Vagina (tissue), 2 donors: ENCODE measurements around the gene PLA2G4A.

Source experiments
- CTCF ChIP-seq, 3 experiments: fragments of 450-650 bp in 2 of 3; fragments of 200-600 bp in 1 of 3; sonication (generic) in 1 of 3; IDR thresholded peaks; one replicate each; pipeline ENCODE4 v1.5.1; 2017 to 2019; ENCODE audit warnings: antibody characterized with exemption in 3 of 3, mild to moderate bottlenecking in 2 of 3, moderate library complexity in 2 of 3
- POLR2A ChIP-seq, 2 donors: fragments of 450-650 bp; IDR thresholded peaks; one replicate each; pipeline ENCODE4 v1.6.1; 2017; ENCODE audit warnings: antibody characterized with exemption in 2 of 2, mild to moderate bottlenecking in 2 of 2, moderate library complexity in 2 of 2
- POLR2AphosphoS5 ChIP-seq, 2 donors: sonication (generic); formaldehyde crosslinking; IDR thresholded peaks; one replicate each; pipeline ENCODE4 v1.9.0; 2017; ENCODE audit warnings: antibody characterized with exemption in 2 of 2, mild to moderate bottlenecking in 2 of 2, low read depth in 1 of 2; ENCODE audit not compliant: insufficient read depth in 1 of 2

- TF ChIP-seq POLR2A (IDR thresholded peaks at IDR 0.05), result no peak
- TF ChIP-seq CTCF (IDR thresholded peaks at IDR 0.05), result no peak
- no peak for TF ChIP-seq POLR2AphosphoS5 (IDR thresholded peaks at IDR 0.05; ENCODE audit: insufficient read depth in 1 of 2, low read depth in 1 of 2)
These were observed 9.8 kb downstream of the PLA2G4A start for GRCh38 chr1:186838380-186839040.
